ENCODE measurements around the gene NUP88.
A peak's percentile ranks its signal among the peaks of the same experiment; 100 is the strongest.

NUP88 gene

DNA sequence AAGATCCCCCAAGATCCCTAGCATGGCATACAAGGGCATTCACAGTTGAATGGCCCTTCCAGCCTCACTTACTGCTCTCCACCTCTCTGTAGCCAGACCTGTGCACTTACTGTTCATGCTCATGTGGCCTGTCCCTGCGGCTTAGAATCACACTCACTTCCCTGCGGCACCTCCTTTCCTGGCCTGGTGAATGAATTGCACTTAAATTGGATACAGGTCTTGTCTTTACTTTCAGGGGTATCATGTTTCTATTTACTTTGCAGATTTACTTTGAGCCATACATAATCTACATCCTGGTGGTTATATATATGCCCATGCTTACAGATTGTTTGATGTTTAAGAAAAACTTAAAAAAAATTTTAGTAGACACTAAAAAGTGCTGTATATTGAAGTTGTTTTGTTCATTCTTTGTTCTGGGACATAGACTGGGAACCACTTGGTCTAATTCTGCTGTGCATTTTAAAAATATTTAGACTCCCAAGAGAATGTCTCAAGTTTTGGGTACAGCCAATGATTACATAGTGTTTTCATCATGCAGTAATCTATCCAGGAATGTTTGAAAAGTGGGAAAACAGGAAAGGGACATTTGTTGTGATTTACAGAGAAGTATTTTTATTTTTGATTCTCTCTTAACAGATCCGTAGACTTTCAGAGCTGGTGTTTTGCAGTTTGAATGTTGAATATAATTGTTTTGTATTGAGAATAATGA, 63.9 kb downstream of the NUP88 start:
- DNase-seq (ENCODE audit: low read depth), result no peak

DNA sequence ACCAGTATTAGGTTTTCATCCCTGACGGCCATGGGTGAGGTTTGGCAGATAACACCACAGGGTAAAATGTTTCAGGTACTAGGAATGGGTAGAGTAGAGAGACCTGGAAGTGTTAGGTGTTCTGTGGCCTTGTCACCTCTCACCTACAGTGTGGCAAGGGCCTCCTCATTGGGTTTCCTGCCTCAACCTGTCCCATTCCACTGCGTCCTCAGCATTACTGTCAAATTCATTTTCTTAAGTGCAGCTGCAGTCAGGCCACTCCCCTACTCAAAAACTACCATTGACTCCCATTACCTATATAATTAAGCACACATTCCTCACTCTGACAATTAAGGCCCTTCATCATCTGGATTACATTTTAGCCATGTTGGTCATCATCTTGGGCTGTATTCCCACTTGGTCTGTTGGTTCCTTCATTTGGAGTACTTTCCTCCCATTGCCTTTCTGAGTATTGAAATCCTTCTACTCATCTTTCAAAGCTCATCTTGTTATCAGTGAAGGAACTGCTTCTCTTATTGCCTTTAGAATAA, 64.5 kb downstream of the NUP88 start:
- no peak for DNase-seq (ENCODE audit: low read depth)

- DNase-seq (ENCODE audit: low read depth), result no peak
Measured at GRCh38 chr17:5354310-5354709, 65.2 kb downstream of the NUP88 start.

- DNase-seq (ENCODE audit: low read depth), result peak; percentile 54
Measured at GRCh38 chr17:5352681-5353289, 66.7 kb downstream of the NUP88 start.

- no peak for DNase-seq (ENCODE audit: low read depth)
Measured at GRCh38 chr17:5344914-5345313, 74.5 kb downstream of the NUP88 start.
